ENCODE measurements around the gene BCAS3.
A peak's percentile ranks its signal among the peaks of the same experiment; 100 is the strongest.

The BCAS3 gene

DNA sequence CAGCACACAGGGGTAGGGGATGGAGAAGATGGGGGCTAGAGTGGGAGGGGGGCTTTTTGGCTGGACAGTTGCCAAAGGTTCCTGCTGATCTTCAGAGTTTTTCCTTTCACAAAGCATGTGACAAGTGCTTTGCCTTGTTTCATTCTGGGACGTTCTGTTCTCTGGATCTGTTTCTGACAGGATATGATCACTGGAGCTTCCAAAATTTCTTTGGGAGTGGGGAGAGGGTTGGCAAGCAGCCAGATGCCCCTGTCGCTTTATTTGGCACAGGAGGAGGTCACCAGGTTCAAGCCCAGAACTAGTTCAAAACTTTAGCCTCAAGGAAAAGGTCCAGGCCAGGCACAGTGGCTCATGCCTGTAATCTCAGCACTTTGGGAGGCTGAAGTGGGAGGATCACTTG lies 653.5 kb downstream of the BCAS3 start:
- DNase-seq, result no peak

DNA sequence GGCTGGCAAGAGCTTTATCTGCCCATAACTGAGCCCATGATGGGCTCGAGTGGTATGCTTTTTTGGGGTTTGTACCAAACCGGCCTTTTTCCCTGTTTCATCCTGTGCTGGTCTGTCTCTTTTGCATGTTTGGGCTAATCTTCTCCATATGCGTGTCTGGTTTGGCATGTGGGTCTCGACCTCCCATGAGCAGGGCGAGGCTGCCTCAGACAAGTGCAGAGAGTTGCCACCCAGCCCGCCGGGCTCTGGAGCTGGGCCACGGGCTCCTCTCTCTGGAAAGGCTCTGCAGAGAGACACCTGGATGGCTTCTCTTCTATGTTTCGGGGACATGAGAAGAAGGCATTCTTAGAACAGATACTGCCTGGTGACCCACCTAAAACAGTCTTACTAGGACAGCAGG lies 654.2 kb downstream of the BCAS3 start:
- no peak for DNase-seq

DNA sequence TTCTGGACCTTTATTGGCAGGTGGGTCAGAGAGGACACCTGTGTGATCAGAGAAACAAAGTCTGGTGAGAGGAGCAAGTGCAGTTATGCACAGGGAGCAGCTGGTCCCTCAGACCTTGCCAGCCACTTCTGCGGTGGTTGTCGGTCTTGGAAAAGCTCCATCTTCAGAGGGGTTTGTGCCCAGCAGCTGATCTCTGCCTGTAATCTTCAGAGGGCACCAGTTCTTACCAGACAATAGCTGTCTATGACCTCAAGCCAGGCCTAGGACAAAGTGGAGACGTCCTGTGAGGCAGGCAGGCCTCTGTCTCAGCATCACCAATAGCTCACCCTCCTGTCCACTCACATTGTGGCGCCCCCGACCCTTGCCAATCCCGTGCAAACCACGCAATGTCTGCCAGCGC lies 655.5 kb downstream of the BCAS3 start:
- no peak for DNase-seq

DNA sequence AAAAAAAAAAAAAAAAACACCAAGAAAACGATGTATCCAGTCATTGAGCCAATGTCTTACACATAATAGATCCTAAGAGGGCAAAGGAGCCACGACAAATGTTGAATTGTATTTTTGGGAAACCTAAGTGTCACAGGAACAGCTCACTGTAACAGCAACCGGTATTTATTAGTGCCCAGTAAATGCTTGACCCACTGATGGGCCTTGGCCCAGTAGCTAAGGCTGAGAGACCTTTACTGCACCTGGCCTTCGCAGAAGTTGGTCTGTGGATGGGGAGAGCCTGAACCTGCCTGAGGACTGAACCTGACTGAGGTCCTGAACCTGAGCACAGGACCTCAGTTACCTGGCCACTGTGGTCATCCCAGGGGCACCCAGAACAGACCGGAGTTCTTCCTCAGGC lies 657.0 kb downstream of the BCAS3 start:
- DNase-seq, result no peak

DNA sequence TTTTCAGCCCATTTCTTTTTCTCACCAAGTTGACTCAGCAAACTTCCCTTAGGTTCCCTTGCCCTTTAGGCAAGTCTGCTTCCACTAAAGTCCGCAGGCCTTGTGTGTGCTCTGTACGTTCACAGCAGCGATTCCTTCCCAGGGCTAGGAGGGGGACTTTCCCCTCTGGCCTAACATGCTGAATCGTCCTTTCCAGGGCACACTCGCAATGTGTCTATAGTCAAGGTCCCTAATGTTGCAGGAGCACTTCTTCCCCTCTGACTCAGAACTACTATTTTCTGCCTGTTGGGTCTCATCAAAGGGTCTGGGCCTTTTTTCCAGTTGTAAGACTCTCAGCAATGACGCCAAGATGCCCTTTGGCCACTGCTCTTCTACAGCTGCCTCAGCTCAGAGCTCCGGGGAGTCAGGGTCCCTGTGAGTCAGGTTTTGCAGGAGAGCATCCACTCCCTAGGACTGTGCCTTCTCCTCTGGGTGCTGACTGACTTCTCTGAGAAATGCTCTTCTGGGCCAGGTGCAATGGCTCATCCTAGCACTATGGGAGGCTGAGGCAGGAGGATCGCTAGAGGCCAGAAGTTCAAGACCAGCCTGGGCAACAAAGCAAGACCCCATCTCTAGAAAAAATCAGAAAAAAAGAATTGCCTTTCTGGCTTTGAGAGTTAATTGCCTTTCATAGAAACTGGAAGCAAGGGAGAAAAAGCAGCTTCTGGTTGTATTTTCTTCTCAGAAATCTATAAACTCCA lies 657.6 kb downstream of the BCAS3 start:
- DNase-seq, result no peak

DNA sequence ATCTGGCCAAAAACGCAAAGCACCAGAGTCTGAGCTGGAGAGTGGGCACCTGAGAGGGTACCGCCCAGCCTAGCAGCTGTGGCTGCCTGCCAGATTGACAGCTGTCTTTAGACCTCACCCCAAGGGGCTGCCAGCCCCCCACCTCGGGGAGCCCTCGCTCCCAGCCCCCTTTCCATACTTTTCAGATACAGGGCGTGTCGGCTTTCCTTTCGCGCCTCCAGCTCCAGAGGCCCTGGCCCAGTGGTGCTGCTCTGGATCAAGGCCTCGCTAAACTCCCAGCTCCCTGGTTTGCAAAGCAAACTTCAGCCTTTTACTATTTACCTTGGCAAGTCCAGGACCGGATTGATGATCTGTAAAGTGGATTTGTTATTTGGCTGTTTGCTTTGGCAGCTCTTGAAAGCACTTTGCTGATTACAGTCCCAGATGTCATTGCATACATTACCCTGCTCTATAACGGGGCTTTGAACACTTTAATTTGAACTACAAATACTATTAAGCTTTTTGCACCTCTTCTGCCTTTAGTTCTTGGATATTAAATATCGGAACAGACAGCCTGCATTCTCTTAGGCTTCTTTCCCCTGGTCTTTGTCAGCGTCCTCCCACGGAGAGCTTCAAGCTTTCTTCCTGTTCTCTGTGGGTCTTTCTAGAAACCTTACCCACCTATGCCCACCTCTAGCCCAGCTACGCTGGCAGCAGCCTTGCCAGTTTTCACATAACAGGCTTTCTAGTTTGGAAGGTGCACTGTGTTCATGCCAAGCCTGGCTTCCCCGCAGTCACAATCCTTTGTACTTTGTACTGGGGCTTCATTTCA lies 658.4 kb downstream of the BCAS3 start:
- DNase-seq, result peak; percentile 45

DNA sequence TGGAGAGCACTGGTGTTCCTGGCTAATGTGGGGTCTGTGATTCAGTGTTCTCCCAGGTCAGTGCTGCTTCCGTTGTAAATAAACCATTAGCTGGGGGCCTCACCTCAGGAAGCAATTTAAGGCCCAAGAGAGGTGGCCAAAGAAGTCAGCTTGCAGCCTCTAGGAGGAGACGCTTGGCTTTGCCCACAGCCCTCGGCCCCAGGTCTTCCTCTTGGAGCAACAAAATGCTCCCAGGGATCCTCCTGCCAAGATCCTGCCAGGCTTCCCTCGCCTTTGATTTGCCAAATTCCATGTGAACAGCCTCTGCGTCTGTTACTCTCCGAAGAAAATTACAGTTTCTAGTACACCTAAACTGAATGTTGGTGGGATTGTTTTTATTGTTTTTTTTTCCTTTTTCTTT lies 659.6 kb downstream of the BCAS3 start:
- DNase-seq, result no peak

DNA sequence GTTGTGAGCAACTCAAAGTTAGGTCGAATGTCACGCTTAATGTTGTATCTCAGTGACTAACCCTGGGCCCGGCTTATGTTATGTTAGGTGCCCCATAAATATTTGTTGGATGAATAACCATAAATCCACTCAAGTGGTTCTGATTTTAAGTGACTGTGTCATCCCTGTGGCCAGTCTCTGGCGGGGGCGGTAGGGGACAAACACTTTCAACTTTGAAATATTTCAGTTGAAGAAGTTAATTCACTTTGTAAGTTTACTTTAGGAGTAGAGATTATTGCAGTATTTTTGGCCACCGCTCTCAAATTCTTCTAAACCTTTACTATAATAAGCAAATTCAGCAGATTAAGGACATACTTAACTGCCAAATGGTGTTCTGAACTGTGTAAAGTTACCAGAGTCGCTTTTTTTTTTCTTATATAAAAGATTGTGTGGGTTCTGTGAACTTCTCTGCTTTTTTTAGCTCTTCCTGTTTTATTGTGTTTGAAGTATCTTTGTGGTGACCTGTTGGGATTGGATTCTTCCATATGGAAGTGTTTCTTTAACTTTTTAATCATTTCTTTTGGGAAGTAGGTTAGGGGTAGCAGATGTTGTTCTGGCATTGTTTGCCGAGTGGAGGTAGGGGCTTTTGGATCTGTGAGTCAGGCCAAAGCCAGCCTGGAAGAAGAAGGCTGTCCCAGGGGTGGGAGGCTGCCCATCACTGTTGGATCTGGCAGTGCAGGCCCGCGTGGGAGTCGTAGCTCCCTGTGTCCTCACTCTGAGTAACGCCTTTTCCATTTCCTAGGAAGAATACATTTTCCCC lies 660.5 kb downstream of the BCAS3 start:
- no peak for DNase-seq

DNA sequence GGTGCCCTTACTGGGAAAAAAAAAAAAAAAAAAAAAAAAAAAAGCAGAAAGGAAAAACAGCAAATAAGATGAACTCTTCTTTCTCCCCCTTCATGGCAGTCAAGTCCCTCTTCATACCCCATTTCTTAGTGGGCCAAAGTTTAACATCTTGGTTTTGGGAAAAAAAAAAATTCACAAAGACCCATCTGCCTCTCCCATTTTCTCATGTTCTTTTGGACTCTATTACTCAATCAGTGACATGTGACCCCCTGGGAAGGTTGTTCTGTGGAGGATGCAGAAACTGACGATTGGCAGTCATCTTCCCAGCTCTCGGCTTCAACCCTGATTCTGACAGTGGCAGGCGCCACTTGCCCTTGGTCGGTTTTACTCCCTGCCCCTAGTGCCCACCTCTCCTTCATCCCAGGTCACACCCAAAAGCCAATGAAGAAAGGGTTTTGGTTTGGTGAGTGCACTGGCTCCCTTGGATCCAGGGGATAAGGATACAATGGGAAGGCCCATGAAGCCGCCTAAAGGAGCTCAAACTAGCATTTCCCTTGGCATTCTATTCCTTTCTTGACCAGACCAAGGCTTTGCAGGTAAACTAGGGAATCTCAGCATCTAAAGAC lies 661.3 kb downstream of the BCAS3 start:
- no peak for DNase-seq

DNA sequence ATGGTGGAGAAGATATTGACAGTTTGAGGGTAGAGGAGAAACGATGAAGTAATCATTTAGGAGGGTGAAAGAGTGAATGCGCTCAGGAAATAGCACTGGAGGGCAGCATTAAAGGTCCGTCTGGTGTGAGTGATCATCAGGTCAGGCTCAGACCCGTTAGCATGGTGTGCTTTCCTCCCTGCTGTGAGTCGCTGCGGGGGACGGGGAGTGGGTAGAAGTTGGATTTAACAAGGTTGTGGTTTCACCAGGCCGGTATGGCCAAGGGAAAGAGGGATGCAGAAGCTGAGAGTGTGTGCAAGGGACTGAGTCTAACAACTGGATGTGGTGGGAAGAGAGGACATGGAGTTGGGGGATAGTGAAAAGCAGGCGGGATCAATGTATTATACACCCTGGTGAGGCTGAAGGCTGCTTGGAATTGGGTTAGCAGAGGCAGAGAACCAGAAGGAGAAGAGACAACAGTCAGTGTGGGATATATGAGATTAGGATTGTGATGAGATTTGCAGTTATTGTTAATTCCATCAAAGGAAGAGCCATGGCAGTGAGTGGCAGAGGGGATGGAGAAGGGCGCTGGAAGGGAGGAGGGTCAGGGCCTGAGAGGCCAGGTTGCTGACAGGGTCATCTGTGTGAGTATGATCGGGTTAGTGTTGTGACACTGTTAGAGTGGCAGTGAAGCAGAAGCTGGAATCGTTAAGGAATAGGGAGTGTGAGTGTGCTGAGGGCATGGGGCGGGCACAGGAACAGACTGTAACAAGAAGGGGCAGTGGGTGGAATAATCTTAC lies 663.0 kb downstream of the BCAS3 start:
- no peak for DNase-seq

DNA sequence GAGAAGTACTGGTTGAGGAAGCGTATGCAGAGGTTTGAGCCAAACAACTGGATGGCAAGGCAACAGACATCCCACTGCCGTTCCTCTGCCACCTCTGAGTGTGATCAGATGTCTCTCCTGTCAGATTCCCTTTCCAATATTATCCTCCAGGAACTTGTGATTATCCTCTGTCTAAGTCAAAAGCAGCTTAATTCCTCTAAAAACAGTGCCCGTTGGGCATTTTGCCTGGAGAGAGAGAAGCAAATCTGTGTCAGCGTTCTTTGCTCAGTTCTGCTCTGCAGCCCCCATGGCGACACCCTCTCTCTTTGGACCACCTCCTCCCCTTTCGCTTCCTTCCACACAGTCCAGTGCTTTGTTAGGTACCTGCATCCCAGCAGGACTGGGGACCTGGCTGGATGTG lies 665.9 kb downstream of the BCAS3 start:
- no peak for DNase-seq

DNA sequence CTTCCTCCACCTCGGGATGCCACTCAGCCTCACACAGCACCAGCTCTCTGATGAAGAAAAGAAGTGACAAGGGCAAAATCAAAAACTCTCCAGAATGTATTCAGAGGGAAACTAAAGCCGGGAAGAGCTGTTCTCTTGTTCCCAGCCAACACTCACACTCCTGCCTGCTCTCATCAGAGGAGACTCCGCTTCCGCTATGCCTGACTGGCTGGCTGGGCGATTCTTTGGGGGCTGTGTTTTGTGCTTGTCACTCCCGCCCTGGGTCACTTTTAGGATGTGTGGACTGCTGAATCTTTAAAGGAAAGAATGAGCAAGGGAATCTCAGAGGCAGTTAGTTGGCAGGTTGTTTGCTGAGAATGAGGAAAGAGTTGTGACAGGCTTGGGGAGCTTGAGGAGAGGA lies 667.4 kb downstream of the BCAS3 start:
- no peak for DNase-seq

DNA sequence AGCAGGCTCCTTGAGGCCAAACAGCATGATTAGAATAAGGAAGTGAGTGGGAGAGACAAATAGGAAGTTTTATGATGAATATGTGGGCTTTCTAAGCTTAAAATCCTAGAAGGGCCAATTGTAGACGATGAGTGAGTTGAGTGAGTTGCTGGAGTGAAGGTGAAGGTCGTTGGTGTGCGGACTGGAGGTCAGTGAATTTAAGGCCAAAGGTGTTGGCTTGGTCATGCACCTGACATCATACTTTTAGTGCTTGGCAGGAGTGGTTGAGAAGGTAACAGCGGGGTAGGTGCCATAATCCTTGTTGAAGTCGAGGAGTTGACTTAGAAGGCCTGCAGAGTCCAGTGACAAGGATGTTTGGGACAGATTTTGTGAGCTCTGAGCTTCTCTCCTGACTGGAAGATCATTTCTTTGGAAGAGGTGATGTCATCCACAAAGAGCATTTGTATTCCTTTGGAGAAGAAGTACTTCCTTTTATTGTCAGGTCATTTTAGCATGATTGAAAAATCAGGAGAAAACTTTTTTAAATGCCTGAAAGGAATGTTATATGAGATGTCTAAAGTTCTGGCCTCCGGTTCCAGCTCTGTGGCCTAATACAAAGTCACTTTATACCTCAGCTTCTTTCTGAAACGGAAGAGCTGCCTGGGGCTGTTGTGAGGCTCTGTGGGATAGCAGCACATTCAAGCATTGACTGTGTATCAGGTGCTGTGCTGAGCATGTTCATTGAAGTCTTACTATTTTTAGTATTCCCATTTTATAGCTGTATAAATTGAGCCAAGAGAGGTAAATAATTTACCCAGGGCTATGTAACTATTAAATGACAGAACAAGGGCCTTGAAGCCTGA lies 668.4 kb downstream of the BCAS3 start:
- no peak for DNase-seq

DNA sequence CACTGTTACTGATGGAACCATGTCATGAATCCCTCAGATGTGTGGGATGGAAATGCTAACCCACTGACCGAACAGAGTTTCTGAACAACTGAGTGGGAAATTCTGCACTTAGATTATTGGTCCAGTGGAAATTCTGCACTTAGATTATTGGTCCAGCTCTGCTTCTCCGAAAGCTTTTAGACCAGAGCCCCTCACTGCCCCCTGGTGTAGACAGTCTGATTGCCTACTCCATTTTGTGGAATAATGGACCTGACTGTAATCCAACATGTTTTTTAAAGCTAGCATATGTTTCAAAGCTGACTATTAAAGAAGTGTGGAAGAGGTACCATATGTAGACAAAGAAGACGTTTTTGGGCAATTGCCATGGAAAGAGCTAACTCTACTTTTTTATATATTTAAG lies 671.7 kb downstream of the BCAS3 start:
- DNase-seq, result no peak

DNA sequence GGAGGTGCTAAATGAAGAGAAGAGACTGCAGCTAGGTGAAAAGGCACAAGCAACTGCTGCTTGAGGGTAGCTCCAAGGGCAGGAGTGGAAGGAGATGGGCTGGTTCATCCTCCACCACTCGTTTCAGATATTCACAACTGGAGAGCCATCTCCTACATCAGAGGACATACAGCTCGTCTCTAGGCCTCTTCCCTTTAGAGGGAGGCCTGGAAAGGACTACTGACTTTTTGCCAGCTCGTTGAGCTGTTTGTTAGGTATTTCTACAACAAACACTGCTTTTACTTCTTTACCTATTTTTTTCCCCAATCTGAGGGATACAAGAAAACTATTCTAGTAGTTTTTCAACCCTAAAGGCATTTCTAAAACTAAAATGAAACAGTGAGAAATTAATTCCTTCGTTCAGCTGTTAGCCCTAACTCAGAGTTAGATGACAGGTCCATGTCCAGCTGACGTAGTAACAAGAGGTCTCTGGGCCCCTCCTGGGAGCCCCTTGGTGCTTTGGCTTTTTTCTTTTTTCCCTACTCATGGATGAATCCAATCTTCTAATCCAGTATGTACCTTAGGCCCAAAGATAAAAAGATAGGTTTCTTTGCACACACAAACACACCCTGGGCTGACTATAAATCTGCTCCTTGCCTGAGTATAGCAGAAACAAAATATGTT lies 674.2 kb downstream of the BCAS3 start:
- no peak for DNase-seq

DNA sequence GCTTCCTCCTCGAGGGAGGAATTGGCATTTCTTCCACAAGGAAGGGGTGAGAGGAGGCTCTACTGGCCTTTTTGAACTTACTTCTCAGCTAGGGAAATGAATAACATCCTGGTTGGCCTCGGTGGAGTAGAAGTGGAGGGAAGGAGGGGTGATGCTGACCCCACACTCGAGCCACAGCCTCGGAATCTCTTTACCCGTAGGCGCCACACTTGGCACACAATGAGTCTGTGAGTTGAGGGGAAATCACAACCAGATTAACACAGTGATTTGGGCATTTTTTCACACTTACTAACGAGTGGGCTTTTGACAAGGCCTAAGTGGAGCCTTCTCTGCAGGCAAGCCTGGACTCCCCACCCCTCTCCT lies 674.7 kb downstream of the BCAS3 start:
- DNase-seq, result no peak

DNA sequence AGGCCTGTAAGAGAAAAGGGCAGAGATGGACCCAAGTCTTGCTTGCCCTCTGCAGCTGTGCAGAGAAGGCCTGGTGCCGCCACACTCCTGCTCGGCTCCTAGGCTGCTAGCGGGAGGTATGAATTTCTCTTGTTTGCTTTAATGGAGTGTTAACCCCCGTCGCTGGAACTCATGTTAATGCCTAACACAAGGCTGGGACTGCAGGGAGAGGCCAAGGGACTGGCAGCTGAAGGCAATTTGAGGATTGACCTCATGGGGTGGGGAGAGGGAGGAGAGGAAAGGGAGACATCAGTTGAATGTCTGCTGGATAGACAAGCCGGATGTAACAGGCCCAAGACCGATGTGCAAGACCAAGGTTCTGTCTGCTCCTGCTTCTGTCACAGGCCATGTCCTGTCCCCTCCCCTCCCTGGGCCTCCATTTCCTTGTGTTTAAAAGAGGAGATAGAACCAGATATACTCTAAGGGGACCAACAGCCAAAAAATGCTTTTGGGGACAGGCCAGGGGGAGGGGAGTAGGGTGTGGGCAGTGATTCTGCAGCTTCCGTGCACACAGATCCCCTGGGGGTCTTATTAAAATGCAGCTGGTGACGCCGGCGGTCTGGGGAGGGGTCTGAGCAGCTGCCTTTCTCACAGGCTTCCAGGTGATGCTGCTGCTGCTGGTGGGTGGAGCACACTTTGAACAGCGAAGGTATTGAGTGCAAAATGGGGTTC lies 675.3 kb downstream of the BCAS3 start:
- no peak for DNase-seq

DNA sequence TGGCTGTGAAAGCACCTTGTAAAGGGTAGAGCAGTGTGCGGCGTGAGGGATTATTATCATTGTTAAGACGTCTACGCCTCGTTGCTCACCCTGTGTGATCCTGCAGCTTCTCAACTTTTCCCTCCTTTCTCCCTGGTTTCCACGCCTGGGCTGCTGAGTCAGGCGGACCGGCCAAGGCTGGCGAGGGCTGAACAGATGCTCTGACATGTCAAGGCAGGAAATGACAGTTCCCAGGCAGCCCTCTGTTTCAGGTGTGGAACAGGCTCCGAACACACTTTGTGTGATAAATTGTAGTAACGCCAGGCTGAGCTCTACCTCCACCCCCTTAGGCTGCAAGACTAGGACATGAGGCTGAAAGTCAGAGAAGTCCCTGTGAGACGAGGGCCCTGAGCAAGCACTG lies 676.0 kb downstream of the BCAS3 start:
- no peak for DNase-seq

DNA sequence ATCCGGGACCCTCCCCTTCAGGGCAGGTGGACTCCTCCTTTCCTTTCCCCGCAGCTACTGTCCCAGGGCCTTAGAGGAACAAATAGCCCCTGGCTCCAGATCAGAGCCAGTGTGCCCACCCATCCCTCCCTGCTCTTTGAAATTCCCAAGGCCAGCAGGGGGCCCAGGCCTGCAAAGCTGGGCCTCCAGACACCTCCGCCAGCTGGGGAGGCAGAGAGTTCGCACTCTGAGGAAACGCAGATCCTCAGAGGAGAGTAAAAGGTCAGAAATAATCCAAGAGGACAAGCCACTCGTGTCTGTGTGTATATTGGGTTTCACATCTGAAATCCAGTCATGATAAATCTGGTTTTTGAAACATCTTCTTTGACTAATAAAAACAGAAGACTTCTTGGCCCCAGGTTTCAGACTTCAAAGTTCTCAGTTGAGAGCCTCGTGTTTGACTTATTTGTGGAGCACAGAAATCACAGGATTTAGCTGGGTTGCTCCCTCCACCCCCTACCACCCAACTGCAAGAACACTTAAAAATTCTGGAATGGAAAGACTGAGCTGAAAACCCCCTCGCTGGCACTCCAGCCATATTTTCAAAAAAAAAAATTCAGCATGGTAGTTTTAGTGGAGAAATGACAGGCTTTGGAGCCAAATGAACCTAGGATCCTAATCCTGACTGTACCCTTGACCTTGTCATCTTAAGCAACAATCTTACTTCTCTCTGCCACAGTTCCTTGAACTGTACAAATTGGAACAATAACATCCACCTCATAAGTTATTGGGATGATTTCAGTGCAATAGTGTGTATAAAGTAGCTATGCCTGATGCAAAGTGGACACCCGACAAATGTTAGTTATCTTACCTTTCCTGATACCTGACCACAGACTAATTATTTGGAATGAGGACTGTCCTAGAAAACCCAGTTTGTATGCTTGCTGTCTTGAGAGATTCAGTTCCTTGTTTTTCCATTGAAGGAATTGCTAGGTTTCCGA lies 677.5 kb downstream of the BCAS3 start:
- no peak for DNase-seq
